Right kidney (tissue), 1 donor: ENCODE measurements around the gene RASL12.
"Not testable (repeated sequence)": the region's sequence is repeated elsewhere in the genome, so short reads cannot be mapped to it uniquely, and the experiment has no call there.

ENCODE experiments used
- DNase-seq: peaks from one replicate; pipeline ENCODE4 v3.0.0-alpha.2; 2016

RASL12 gene

GRCh38 chr15:65055201-65055870, 12.5 kb downstream of the RASL12 start:
- no peak for DNase-seq

DNA sequence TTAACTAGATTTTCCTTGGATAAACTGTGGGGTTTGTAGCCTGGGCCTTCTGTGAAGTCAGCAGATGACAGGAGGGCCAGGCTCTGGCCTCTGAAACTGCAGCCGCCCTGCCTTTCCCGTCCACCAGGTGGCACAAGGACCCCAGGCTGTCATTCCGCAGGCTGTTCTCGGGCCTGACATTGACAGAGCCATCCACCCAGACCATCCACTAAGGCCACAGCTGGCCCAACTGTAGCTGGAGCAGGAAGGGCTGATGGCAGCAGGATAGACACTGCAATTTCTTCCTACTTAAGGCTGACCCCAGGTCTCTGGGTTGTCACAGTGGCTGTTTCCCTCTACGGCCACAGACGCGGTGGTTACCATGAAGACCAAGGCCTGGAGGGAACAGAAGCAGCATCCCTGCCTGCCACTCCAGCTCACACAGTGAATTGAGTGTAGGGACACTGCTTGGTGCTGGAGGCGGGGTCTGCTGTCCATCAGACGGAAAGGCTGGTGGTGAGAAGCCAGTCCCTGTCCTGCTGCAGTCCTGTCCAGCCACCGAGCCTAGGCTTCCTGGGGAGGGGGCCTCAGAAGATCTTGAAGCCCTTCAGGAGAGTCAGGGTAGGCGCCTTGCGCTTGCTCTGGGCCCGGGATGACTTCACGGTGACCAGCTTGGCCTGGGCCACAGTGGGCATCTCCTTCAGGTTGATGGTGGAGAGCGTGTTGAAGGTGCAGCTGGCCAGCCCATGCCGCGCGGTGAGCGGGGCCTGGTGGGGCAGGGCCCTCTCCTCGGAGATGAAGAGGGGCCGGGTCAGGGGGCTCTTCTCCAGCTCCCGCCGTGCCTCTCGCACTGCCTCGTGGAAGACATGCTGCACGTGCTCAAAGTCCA, 13.2 kb downstream of the RASL12 start:
- DNase-seq = peak; percentile 68

DNA sequence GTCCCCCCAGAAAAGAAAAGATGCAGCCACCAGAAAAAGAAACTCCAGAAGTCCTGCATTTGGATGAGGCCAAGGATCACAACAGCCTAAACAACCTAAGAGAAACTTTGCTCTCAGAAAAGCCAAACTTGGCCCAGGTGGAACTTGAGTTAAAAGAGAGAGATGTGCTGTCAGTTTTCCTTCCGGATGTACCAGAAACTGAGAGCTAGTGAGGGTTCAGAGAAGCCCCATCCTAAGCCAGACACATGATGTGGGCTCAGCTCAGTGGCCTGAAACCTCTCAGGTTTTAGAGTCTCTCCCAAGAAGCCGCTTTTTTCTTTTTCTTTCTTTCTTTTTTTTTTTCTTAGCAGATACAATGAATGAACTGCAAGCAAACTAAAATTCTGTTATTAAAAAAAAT, 14.8 kb downstream of the RASL12 start:
- no peak for DNase-seq

DNA sequence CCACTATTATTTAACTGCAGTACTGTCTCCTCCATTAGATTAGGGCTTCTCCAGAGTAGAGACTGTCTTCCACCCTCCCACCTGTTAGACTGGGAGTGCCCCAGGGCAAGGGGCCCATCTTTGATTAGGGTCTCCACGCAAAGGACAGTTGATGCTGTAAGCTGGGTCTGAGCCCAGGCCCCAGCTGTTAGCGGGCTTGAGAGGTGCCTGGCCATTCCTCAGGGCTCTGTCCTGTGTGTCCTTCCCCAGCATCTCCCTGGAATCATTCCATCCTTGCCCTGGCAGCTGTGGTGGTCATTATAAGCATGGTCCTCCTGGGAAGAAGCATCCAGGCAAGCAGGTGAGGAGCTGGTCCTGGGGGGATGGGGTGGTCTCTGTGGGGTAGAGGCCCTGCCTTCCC, 16.5 kb downstream of the RASL12 start:
- DNase-seq = no peak

- no peak for DNase-seq
Observed at GRCh38 chr15:65050270-65050669, 17.5 kb downstream of the RASL12 start.

DNA sequence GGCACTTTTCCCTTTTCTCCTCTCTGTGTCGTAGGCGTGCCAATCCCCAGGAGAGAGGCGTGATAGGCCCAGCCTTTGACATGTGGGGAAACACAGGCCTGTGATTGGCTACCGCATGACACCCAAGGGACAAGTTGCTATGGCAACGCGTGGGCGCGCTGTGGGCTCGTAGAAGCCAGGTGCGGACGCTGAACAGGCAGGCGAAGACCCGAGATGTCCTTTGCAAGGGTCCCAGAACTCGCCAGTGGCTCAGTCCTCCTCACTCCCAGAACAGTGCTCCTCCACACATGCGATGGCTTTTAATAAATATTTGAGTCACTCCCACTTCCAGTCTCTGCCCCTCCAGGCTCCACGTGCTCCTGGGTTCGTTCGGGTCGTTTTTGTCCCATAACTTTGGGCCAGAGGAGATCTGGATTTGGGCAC, 18.4 kb downstream of the RASL12 start:
- peak; percentile 72 for DNase-seq

- DNase-seq = no peak
Observed at GRCh38 chr15:65048241-65048640, 19.6 kb downstream of the RASL12 start.

DNA sequence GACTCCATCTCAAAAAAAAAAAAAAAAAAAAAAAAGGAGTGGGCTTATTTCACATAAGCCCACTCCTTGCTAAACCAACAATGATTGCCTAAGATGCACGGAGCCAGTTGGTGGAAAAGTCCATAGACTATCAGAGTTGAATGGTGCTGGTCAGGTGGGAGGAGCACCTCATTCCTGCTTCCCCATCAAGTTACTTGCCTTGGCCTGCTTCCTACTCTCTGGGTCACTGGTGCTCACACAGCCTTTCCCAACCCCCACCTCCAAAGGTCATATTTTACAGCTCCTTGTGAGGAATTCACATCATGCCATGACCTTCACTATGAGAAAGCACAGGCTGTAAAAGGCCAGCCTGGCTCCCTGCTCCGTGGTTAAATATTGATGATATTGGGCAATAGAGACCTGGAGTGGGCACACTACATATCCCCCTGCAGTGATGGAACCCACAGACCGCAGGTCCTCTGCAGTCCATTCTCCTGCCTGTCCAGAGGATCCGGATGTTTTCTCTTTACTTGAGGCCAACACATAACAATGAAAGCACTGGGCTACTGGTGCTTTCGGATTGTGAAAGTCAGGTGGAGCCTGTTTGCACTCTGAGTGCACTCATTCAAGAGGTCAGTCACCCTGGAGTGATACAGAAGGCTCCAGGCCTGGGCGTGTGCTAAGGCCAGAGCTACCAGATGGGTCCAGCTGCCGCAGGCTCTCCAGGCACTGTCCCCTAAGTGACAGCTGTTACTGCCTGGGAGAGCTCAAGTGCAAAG, 22.9 kb downstream of the RASL12 start, which contains the start of gene SLC51B:
Gene SLC51B (plus strand): TSS at position 664 of the 758 bp plus-strand sequence. CDS start 4,618 bp downstream, outside the sequence.
- DNase-seq = peak; percentile 47

GRCh38 chr15:65044218-65044617, 23.6 kb downstream of the RASL12 start:
- DNase-seq = not testable (repeated sequence)

- DNase-seq = no peak
Observed at GRCh38 chr15:65042776-65043327, 24.9 kb downstream of the RASL12 start.

GRCh38 chr15:65041787-65042186, 26.0 kb downstream of the RASL12 start:
- no peak for DNase-seq

GRCh38 chr15:65040461-65040860, 27.3 kb downstream of the RASL12 start:
- no peak for DNase-seq

DNA sequence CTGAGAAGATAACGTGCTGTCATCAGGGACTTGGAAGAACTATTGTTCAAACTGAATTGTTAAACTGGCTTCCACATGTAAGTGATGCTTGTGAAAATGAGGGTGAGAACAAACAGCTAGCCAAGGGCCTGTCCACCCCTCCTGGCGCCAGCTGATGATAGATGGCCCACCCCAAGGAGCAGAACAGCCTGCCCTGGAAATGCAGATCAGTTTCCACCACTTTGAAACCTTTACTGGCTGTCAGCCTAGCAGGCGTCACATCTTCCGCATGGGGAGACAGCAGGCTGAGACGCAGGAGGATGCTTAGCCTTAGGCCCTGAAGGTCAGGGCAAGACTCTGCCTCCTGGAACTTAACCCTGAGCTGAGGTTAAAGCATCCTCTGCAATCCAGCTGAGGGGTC, 29.0 kb downstream of the RASL12 start:
- no peak for DNase-seq

DNA sequence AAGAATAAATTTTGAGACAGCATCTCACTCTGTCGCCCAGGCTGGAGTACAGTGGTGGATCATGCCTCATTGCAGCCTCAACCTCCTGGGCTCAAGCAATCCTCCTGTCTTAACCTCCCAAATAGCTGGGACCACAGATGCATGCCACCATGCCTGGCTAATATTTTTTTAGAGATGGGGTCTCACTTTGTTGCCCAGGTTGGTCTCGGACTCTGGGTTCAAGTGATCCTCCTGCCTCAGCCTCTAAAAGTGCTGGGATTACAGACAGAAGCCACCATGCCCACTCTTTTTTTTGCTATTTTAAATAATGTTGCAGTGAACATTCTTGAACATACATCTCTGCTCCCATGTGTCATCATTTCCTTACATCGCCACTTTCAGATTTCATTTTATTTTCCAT, 29.4 kb downstream of the RASL12 start:
- no peak for DNase-seq

GRCh38 chr15:65037309-65037708, 30.5 kb downstream of the RASL12 start:
- no peak for DNase-seq

- DNase-seq = no peak
Observed at GRCh38 chr15:65034719-65035118, 33.1 kb downstream of the RASL12 start.

- no peak for DNase-seq
Observed at GRCh38 chr15:65033659-65034269, 34.0 kb downstream of the RASL12 start.

DNA sequence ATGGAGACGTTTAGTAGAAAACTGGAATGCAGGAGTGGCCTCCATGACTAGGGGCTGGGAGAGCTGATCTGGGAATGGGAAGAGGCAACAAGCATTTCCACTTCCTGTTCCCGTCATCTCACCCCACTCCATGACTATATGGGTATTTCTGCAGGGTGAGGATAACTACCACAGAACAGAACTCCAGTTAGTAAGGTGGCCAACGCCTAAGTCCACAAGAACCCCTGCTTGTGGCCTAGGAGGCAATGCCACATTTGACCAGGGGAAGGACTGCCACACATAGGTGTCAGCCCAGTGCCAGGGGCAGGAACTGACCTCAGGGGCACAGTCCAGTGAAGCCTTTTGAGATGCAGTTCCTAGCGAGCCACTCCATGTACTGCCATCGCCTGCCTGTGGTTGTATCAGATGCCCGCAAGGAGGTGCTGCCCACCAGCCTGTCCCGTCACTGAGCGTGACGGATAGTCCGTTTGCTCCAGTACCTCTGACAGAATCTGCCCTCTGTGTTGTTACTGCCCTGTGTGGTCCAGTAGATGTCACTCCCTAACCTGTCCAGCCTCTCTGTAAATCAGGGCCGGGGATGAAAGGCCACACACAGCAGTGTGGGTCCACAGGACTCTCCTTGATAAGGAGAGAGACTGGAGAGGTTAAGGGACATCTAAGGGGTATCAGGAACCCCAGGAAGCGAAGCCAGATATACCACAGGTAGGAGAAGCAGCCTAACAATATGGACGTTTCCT, 34.8 kb downstream of the RASL12 start:
- DNase-seq = peak; percentile 55

- DNase-seq = no peak
Observed at GRCh38 chr15:65029736-65030208, 38.0 kb downstream of the RASL12 start.

GRCh38 chr15:65028921-65029735, 38.7 kb downstream of the RASL12 start, which contains the start of gene MTFMT:
Gene MTFMT, minus strand, starts transcription at chr15:65029639. Its CDS starts 26 bp downstream, at chr15:65029613.
- DNase-seq = peak; percentile 97
